K562 (cell line): ENCODE results near the gene DRD1. TPM values are rescaled to one million over a fixed set of nuclear protein-coding genes. Genes with fewer than 3 reads are reported as not detected.

Experiments
- ATAC-seq: fragments of 200-7000 bp; cut with Tn5 transposase; 3 replicates; pipeline ENCODE4 v1.9.1; 2020; ENCODE audit warnings: moderate library complexity
- BruUV-seq: library from RNA; stranded (reverse); fragments of 400-500 nt; replicated peaks from 2 replicates; lab custom pipeline; 2021; lab: Mats Ljungman, UMichigan
- CTCF ChIA-PET: fragments of 300-600 bp; formaldehyde crosslinking; extraction: SDS; loops from one replicate; lab custom pipeline; 2021; ENCODE audit warnings: low intra/inter-chr PET ratio; lab: Yijun Ruan, JAX
- POLR2A ChIA-PET: fragments of 300-600, 350-650 bp; sonication (Branson Sonifier 250); formaldehyde crosslinking; extraction: SDS; loops from one replicate; lab custom pipeline; 2021; ENCODE audit warnings: antibody characterized with exemption, inconsistent platforms; lab: Yijun Ruan, JAX
- DNase-seq, 4 experiments: peaks; one replicate each; pipeline versions ENCODE4 v3.0.0 to v3.0.0-alpha.2; 2011 to 2018; ENCODE audit warnings: low spot score in 3 of 4, mixed read lengths in 3 of 4; ENCODE audit errors: extremely low read depth in 1 of 4
- FAIRE-seq: peaks from 2 replicates; lab custom pipeline; 2011; peaks lifted over from hg19 to GRCh38; lab: Jason Lieb, UNC
- H2AFZ ChIP-seq: 2 replicates; pipeline ENCODE4 v1.6.0; 2011; ENCODE audit warnings: low read depth, low read length, control low read depth, inconsistent platforms
- H3K27ac ChIP-seq: fragments of 200-600 bp; 3 replicates; pipeline ENCODE4 v1.8.0; 2011; ENCODE audit warnings: low read depth, mild to moderate bottlenecking, control low read depth, inconsistent platforms, low read length, moderate library complexity, mixed read lengths; ENCODE audit errors: extremely low read depth
- H3K27me3 ChIP-seq, 2 experiments: fragments of 300-600 bp in 1 of 2; 2 replicates in 1 of 2; 3 replicates in 1 of 2; pipeline versions ENCODE4 v1.6.0 to v1.8.0; 2011; ENCODE audit warnings: inconsistent platforms in 2 of 2, low read length in 2 of 2, mild to moderate bottlenecking in 1 of 2, mixed read lengths in 1 of 2, moderate library complexity in 1 of 2; ENCODE audit not compliant: control insufficient read depth in 2 of 2, insufficient read depth in 2 of 2
- H3K36me3 ChIP-seq: fragments of 300-600 bp; 3 replicates; pipeline ENCODE4 v1.8.0; 2011; ENCODE audit warnings: mild to moderate bottlenecking, low read length, inconsistent platforms; ENCODE audit not compliant: control insufficient read depth, insufficient read depth
- H3K4me1 ChIP-seq, 2 experiments: fragments of 200-600 bp in 1 of 2; replicated peaks in 1 of 2; 2 replicates in 1 of 2; 3 replicates in 1 of 2; pipeline versions ENCODE4 v1.5.1 to v1.8.0; 2011; ENCODE audit warnings: inconsistent platforms in 2 of 2, low read length in 2 of 2, mild to moderate bottlenecking in 1 of 2, mixed read lengths in 1 of 2, moderate library complexity in 1 of 2; ENCODE audit not compliant: control insufficient read depth in 2 of 2, insufficient read depth in 2 of 2
- H3K4me2 ChIP-seq: 2 replicates; pipeline ENCODE4 v1.6.1; 2011; ENCODE audit warnings: low read length, control low read depth, inconsistent platforms, mixed read lengths; ENCODE audit not compliant: insufficient read depth
- H3K4me3 ChIP-seq: fragments of 200-600 bp; sonication (generic), shearing (Covaris generic); 2 replicates; pipeline ENCODE4 v1.5.1; 2016; ENCODE audit warnings: control low read depth, inconsistent platforms
- H3K79me2 ChIP-seq: fragments of 200-600 bp; 3 replicates; pipeline ENCODE4 v1.8.0; 2011; ENCODE audit warnings: low read length, inconsistent platforms; ENCODE audit not compliant: control insufficient read depth, insufficient read depth
- H3K9ac ChIP-seq, 2 experiments: 2 replicates each; pipeline versions ENCODE4 v1.6.0 to v1.6.1; 2011; ENCODE audit warnings: low read depth in 2 of 2, low read length in 2 of 2, control low read depth in 1 of 2, inconsistent platforms in 1 of 2, mild to moderate bottlenecking in 1 of 2, mixed read lengths in 1 of 2; ENCODE audit not compliant: insufficient read depth in 1 of 2
- H3K9me1 ChIP-seq: one replicate; pipeline ENCODE4 v1.6.0; 2011; ENCODE audit warnings: inconsistent platforms, mild to moderate bottlenecking, low read length, moderate library complexity; ENCODE audit not compliant: control insufficient read depth, insufficient read depth
- H3K9me3 ChIP-seq: replicated peaks from 2 replicates; pipeline ENCODE4 v1.5.1; 2011; ENCODE audit warnings: low read depth, low read length, inconsistent platforms; ENCODE audit not compliant: control insufficient read depth, insufficient read depth
- H4K20me1 ChIP-seq: replicated peaks from 2 replicates; pipeline ENCODE4 v1.6.1; 2011; ENCODE audit warnings: low read length, inconsistent platforms, mixed read lengths; ENCODE audit not compliant: control insufficient read depth, insufficient read depth
- ATF4 ChIP-seq: fragments of 450-650 bp; formaldehyde crosslinking; IDR thresholded peaks from 2 replicates; pipeline ENCODE4 v1.4.0; 2022; ENCODE audit warnings: mild to moderate bottlenecking, moderate library complexity
- BACH1 ChIP-seq: fragments of 200-800 bp; sonication (Bioruptor generic); IDR thresholded peaks from 2 replicates; pipeline ENCODE4 v1.6.1; 2016; ENCODE audit warnings: missing genetic modification characterization, missing compliant biosample characterization
- CHAMP1 ChIP-seq: fragments of 450-650 bp; IDR thresholded peaks from 2 replicates; pipeline ENCODE4 v1.6.1; 2016; ENCODE audit warnings: mild to moderate bottlenecking
- CREM ChIP-seq: IDR thresholded peaks from 2 replicates; pipeline ENCODE4 v1.6.1; 2014; ENCODE audit warnings: antibody characterized with exemption, low read depth
- E2F1 ChIP-seq: sonication (generic); formaldehyde crosslinking; IDR thresholded peaks from 2 replicates; pipeline ENCODE4 v1.8.1; 2023; ENCODE audit warnings: mild to moderate bottlenecking, missing genetic modification reagents, moderate library complexity
- IRF2 ChIP-seq: sonication (generic); formaldehyde crosslinking; IDR thresholded peaks from 2 replicates; pipeline ENCODE4 v1.8.1; 2022; ENCODE audit warnings: mild to moderate bottlenecking, missing genetic modification reagents
- MED1 ChIP-seq: sonication (generic); formaldehyde crosslinking; IDR thresholded peaks from 2 replicates; pipeline ENCODE4 v1.8.1; 2023; ENCODE audit warnings: missing genetic modification reagents, borderline replicate concordance
- MLLT1 ChIP-seq, 2 experiments: fragments of 450-650 bp; IDR thresholded peaks; 2 replicates each; pipeline ENCODE4 v1.6.1; 2016
- NEUROD1 ChIP-seq: fragments of 150-350 bp; IDR thresholded peaks from 2 replicates; pipeline ENCODE4 v1.6.1; 2014; ENCODE audit warnings: borderline replicate concordance, low read length, low read depth; ENCODE audit not compliant: partially characterized antibody
- RBM34 ChIP-seq: fragments of 200-400 bp; formaldehyde crosslinking; IDR thresholded peaks from 2 replicates; pipeline ENCODE4 v1.6.1; 2018; ENCODE audit warnings: low read length, borderline replicate concordance; ENCODE audit not compliant: insufficient read depth
- TCF3 ChIP-seq: sonication (generic); formaldehyde crosslinking; IDR thresholded peaks from 2 replicates; pipeline ENCODE4 v1.4.0; 2020; ENCODE audit warnings: mild to moderate bottlenecking, missing genetic modification reagents
- THAP7 ChIP-seq: fragments of 250-450 bp; sonication (Bioruptor Pico); IDR thresholded peaks from 2 replicates; pipeline ENCODE4 v1.5.0; 2021
- XRCC3 ChIP-seq: fragments of 450-650 bp; IDR thresholded peaks from 2 replicates; pipeline ENCODE4 v1.6.1; 2017; ENCODE audit warnings: mild to moderate bottlenecking, moderate library complexity
- ZNF778 ChIP-seq: fragments of 450-650 bp; formaldehyde crosslinking; IDR thresholded peaks from 2 replicates; pipeline ENCODE4 v1.4.0; 2020; ENCODE audit warnings: mild to moderate bottlenecking, moderate library complexity
- WGBS: fragments of 100-300 bp; shearing (Covaris generic); methylation state at CpG from one replicate; pipeline ENCODE4 v1.1.6; 2016; ENCODE audit warnings: low coverage, mixed read lengths; ENCODE audit not compliant: insufficient coverage; ENCODE audit errors: missing lambda C conversion rate; 5-methylcytosine and 5-hydroxymethylcytosine counted together
- in situ Hi-C: fragments of 300-500 bp; cut with MboI; formaldehyde crosslinking; loops from 4 replicates; pipeline ENCODE4 v1.15.0; 2018; ENCODE audit warnings: inconsistent platforms, mixed read lengths
- intact Hi-C: fragments of 100-400 bp; cut with micrococcal nuclease; formaldehyde crosslinking; loops from 2 replicates; pipeline ENCODE4 v1.14.2; 2022
- polyA plus RNA-seq, 8 experiments: library from polyadenylated mRNA; depleted of rRNA in 4 of 8; stranded (reverse) in 5 of 8; unstranded in 3 of 8; fragments of >200 nt; fragmentation: Nextera tagmentation in 2 of 8; fragmentation: Illumina TruSeq in 1 of 8; extraction: Ambion mirVana in 2 of 8; extraction: Trizol in 1 of 8; gene quantifications; 2 replicates each; pipeline versions ENCODE4 v1.2.1 to v1.2.3, GENCODE V29; 2011 to 2014; ENCODE audit warnings: inconsistent platforms in 1 of 8, missing spikeins in 1 of 8
- total RNA-seq, 7 experiments: library from RNA; depleted of rRNA in 6 of 7; stranded (reverse); fragments of >200 nt in 6 of 7; fragmentation: Illumina TruSeq in 2 of 7; extraction: Trizol in 2 of 7; gene quantifications; 2 replicates each; pipeline versions ENCODE4 v1.2.1 to v1.2.3, GENCODE V29; 2011 to 2021; ENCODE audit warnings: low replicate concordance in 1 of 7
- TF ChIP-seq, protein P1 (sequence below): fragments of 200-800 bp; sonication (Bioruptor generic); IDR thresholded peaks from 2 replicates; pipeline ENCODE4 v1.6.1; 2017; ENCODE audit warnings: missing genetic modification characterization, missing compliant biosample characterization

Gene DRD1
- total and polyA plus RNA-seq, 9 of the 15 experiments (the other 6 are each of a cell fraction or from before 2014, with no cell fraction given): not detected

DNA sequence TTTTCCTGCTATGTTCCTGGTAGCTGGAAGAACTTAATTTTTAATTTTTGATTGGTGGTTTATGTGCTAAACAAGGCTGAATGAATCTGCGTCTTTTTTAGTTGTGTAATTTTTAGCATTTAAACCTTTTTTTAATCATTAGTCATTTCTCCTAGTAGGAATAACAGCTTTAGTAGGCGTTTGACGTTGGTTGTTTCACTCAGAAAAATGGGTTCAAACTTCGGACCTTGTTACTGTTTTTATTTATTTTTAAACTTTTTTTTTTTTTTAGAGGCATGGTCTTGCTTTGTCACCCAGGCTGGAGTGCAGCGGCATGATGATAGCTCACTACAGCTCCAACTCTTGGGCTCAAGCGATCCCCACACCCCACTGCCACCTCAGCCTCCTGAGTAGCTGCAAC, 47.2 kb upstream of the DRD1 start:
- FAIRE-seq (no peak), DNase-seq (no peak), ATAC-seq (no peak)
- in situ Hi-C loops (no loop called here), intact Hi-C loops (no loop called here)
- peaks cover 87% of the 10 kb centered on the region for H3K36me3 ChIP-seq
- H3K27me3 ChIP-seq: no peaks in the 10 kb centered on the region
- BruUV-seq: no TSS peak
- H3K4me2 ChIP-seq: no peak overlapping the region
- POLR2A ChIA-PET: interaction anchor here (0.6 to 4.1 kb wide), 2 partner anchors 12 to 17 kb away, joined by 5 to 24 read pairs; partner anchors contain the start of gene SFXN1
- peaks cover 34% of the 10 kb centered on the region for H4K20me1 ChIP-seq
- CTCF ChIA-PET: no interaction called here
- no peak overlapping the region for H3K9ac ChIP-seq
- H3K79me2 ChIP-seq: peaks cover 84% of the 10 kb centered on the region
- 81% methylated on average over 6 of the region's 6 CpGs for WGBS
- peaks cover 0 to 4% of the 10 kb centered on the region in 2 experiments; a peak in 2 of 5 replicates for H3K4me1 ChIP-seq
- H3K4me3 ChIP-seq: no peak overlapping the region
- no peak overlapping the region for H2AFZ ChIP-seq
- no peaks in the 10 kb centered on the region for H3K9me1 ChIP-seq
- no peaks in the 10 kb centered on the region for H3K9me3 ChIP-seq
- no peak overlapping the region for H3K27ac ChIP-seq
- TF ChIP-seq NEUROD1 (no peak), THAP7 (CRISPR knock-in tag) (no peak), ATF4 (CRISPR knock-in tag) (no peak), XRCC3 (no peak), CREM (no peak), TCF3 (CRISPR knock-in tag) (no peak), RBM34 (no peak), CHAMP1 (no peak), IRF2 (CRISPR knock-in tag) (no peak), BACH1 (tag) (no peak), MED1 (CRISPR knock-in tag) (no peak), ZNF778 (CRISPR knock-in tag) (no peak), E2F1 (no peak), MLLT1 (IDR thresholded peaks at IDR 0.05) (no peak)
- TF ChIP-seq, protein P1, sequence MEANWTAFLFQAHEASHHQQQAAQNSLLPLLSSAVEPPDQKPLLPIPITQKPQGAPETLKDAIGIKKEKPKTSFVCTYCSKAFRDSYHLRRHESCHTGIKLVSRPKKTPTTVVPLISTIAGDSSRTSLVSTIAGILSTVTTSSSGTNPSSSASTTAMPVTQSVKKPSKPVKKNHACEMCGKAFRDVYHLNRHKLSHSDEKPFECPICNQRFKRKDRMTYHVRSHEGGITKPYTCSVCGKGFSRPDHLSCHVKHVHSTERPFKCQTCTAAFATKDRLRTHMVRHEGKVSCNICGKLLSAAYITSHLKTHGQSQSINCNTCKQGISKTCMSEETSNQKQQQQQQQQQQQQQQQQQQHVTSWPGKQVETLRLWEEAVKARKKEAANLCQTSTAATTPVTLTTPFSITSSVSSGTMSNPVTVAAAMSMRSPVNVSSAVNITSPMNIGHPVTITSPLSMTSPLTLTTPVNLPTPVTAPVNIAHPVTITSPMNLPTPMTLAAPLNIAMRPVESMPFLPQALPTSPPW (CRISPR knock-in tag): no peak
